Body of pancreas (tissue), 4 donors: ENCODE results near the gene TPST1.
"Not testable (repeated sequence)": the region's sequence is repeated elsewhere in the genome, so short reads cannot be mapped to it uniquely, and the experiment has no call there.

Experiments used
- CTCF ChIP-seq, 7 experiments: fragments of 450-650 bp in 4 of 7; fragments of 200-600 bp in 3 of 7; sonication (generic) in 3 of 7; IDR thresholded peaks; one replicate each; pipeline ENCODE4 v1.5.1; 2016 to 2019; ENCODE audit warnings: antibody characterized with exemption in 7 of 7
- POLR2A ChIP-seq, 3 donors: fragments of 450-650 bp; IDR thresholded peaks; one replicate each; pipeline ENCODE4 v1.6.1; 2016; ENCODE audit warnings: antibody characterized with exemption in 3 of 3, mild to moderate bottlenecking in 2 of 3

- not testable (repeated sequence) for TF ChIP-seq CTCF, POLR2A (IDR thresholded peaks at IDR 0.05)
These were observed 177.2 kb downstream of the TPST1 start for GRCh38 chr7:66382182-66382923.
